Stimulated activated CD8-positive, alpha-beta memory T cell treated with anti-CD3 and anti-CD28 coated beads, Interleukin-7, amount 100 ng/mL, for 24 hours (primary cell): ENCODE data around the gene NME1.

Experiments
- DNase-seq: peaks from one replicate; pipeline ENCODE4 v3.0.0-alpha.2; 2020; ENCODE audit warnings: low read depth

The NME1 gene

GRCh38 chr17:51191895-51192294 lies 38.5 kb downstream of the NME1 start:
- DNase-seq: no peak

GRCh38 chr17:51197754-51198153 lies 44.4 kb downstream of the NME1 start:
- DNase-seq: no peak

GRCh38 chr17:51200295-51200694 lies 46.9 kb downstream of the NME1 start:
- DNase-seq: no peak

- DNase-seq: no peak
These were observed 47.5 kb downstream of the NME1 start for GRCh38 chr17:51200846-51201245.

GRCh38 chr17:51203838-51204237 lies 50.5 kb downstream of the NME1 start:
- DNase-seq: no peak
